Stimulated activated CD8-positive, alpha-beta memory T cell treated with anti-CD3 and anti-CD28 coated beads, Interleukin-12 subunit alpha, Interleukin-12 subunit beta, amount 100 ng/mL, for 4 hours (primary cell): ENCODE measurements around the gene TET1.
"Not testable (repeated sequence)": the region's sequence is repeated elsewhere in the genome, so short reads cannot be mapped to it uniquely, and the experiment has no call there.

Source experiments
- DNase-seq: peaks from one replicate; pipeline ENCODE4 v3.0.0-alpha.2; 2020; ENCODE audit warnings: low read depth

Gene TET1

DNA sequence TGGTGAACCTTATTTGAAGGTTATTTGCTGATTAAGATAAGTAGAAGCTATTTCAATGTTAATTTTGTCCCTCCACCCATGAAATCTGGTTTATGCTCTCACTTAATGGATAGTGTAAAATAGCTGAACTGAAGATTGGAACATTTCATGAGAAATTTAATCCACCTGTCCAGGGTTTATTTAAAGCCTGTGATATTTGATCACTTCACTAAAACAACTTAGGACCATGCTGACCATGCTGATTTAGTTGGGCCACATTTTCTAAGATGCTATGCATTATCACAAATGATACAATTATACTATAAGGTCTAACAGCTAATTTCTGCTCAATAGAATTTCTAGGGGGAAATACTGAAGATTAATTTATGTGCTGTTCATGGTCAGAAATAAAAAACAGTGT, 53.8 kb downstream of the TET1 start:
- DNase-seq, result not testable (repeated sequence)

DNA sequence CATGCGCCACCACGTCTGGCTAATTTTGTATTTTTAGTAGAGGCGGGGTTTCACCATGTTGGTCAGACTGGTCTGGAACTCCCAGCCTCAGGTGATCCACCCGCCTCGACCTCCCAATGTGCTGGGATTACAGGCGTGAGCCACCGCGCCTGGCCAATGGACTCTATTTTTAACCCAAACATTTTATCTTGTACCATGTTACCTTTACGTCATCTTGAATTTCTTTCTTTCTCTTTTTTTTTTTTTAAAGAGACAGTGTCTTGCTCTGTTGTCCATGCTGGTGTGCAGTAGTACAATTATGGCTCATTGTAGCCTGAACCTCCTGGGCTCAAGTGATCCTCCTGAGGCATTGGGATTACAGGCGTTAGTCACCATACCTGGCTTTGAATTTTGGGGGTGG, 57.6 kb downstream of the TET1 start:
- not testable (repeated sequence) for DNase-seq

DNA sequence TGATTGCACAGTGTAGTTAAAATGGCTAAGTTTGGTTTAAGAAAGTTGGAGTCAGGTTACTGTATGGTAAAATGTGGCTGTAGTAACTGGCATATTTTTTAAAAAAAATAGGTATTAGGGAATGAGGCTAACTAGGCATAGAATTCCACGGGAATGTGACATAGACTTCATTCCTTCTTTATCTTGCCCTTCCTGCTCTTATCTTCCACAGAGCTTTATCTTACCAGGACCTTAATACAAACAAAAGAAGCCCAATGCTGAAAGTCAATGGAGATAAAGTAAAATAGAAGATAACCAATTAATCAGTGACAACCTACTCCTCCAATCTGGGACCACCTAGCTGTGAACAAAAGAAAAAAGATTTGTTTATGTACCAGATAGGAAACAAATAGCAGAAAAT, 58.1 kb downstream of the TET1 start:
- DNase-seq, result no peak

GRCh38 chr10:68619595-68619994, 59.5 kb downstream of the TET1 start:
- no peak for DNase-seq

- no peak for DNase-seq
These were observed 65.3 kb downstream of the TET1 start for GRCh38 chr10:68625316-68625921.

- DNase-seq, result no peak
These were observed 68.5 kb downstream of the TET1 start for GRCh38 chr10:68628576-68629127.

DNA sequence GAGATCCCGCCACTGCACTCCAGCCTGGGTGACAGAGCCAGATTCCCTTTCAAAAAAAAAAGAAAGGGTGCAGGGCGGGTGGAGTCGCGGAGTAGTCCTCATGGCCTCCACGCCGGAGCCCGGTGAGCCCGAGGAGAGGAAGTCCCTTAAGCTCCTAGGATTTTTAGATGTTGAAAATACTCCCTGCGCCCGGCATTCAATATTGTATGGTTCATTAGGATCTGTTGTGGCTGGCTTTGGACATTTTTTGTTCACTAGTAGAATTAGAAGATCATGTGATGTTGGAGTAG, 72.1 kb downstream of the TET1 start:
- not testable (repeated sequence) for DNase-seq

DNA sequence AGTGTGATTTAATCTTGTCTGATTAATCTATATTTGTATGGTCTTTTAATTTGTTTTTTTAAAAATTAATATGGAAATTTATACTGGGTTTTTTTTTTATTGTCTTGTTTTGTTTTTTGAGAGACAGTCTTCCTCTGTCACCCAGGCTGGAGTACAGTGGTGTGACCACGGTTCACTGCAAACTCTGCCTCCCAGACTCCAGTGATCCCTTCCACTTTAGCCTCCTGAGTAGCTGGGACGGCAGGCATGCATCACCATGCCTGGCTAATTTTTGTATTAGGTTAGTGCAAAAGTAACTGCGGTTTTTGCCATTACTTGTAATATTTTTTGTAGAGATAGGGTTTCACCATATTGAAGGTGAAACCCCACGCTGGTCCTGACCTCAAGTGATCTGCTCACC, 73.1 kb downstream of the TET1 start:
- no peak for DNase-seq

DNA sequence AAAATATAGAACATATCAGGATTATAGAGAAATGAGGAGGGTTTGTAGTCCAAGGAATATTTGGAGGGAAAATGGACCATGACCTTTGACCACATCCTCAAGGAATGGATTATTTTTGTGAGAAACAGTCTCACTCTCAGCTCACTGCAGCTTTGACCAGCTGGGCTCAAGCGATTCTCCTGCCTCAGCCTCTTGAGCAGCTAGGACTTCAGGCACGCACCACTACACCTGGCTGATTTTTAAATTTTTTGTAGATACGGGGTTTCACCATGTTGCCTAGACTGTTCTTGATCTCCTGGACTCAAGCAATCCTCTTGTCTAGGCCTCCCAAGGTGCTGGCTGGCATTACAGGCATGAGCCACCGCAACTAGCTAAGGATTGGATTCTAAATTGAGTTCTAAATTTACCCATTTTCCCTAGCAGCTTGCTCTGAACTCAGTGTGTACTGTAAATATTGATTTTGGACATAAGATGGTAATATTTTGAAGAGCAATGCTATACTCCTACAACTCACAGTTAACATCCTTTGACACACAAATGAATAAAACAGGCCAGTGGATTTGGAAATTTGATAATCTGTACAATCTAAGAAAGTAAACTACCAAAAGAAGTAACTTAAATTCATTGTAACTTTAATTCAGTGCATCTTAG, 73.8 kb downstream of the TET1 start:
- DNase-seq, result no peak

GRCh38 chr10:68636335-68636734, 76.2 kb downstream of the TET1 start:
- no peak for DNase-seq

GRCh38 chr10:68643550-68643949, 83.4 kb downstream of the TET1 start:
- not testable (repeated sequence) for DNase-seq

- no peak for DNase-seq
These were observed 87.7 kb downstream of the TET1 start for GRCh38 chr10:68647672-68648341.

DNA sequence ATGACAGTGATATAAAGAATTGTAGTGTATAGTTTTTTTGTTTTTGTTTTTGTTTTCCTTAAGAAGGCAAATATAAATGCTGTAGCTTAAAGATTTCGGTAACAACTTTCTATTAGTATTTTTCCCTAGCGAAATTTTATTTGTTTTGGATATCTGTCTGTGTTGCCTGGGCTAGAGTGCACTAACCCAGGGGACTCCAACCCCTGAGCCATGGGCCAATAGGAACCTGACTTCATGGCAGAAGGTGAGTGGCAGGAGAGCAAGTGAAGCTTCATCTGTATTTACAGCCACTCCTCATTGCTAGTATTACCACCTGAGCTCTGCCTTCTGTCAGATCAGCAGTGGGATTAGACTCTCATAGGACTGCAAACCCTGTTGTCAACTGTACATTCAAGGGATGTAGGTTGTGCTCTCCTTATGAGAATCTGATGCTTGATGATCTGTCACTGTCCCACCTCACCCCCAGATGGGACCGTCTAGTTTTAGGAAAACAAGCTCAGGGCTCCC, 95.5 kb downstream of the TET1 start:
- no peak for DNase-seq

- no peak for DNase-seq
These were observed 105.7 kb downstream of the TET1 start for GRCh38 chr10:68665841-68666240.

GRCh38 chr10:68666280-68666760, 106.2 kb downstream of the TET1 start:
- no peak for DNase-seq

GRCh38 chr10:68668231-68668630, 108.1 kb downstream of the TET1 start:
- no peak for DNase-seq

DNA sequence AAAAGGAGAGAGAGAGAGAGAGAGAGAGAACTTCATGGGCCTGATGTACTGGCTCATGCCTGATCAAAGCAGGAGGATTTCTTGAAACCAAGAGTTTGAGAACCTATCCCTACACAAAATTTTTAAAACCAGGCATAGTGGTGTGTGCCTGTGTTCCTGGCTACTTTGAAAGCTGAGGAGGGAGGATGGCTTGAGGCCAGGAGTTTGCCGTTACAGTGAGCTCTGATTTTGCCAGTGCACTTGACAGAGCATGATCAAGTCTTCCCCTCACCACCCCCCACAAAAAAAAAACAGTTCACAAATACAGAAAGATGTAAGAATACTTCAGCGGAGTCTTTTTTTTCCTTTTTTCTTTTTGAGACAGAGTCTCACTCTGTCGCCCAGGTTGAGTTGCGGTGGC, 108.8 kb downstream of the TET1 start:
- no peak for DNase-seq

DNA sequence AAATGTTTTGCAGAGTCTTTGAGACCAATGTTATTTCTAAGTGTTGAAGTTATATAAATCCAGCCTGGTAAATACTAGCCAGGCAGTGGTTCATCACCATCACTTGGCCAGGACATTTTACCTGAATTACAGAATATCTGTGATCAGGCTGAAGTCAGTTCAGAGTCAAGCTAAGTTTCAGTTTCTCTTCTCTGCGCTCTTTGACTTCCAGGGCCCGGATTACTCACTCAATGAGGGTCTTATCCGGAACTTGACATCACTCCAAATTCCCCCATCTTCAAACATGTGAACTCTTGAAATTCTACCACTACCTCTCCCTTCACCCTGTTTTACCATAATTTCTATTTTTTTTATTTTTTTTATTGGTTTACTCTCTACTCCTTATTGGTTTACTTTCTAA, 124.3 kb downstream of the TET1 start:
- no peak for DNase-seq

DNA sequence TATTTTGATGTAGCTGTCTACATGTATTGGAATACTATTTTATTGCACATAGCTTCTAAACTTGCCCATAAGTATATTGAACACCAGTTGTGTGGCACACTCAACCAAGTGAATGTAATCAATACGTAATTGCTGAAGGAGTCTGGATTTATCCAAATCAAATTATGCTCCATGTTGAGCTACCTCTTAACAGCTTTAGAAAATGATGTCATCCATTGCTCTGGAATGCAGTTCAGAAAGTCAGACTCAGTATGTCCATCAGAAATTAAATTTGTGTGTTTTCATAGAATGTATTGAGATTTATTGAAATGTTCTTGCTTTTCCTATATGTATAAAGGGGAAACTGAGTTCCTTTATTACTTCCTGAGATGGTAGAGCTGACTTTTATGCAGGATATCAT, 135.9 kb downstream of the TET1 start:
- DNase-seq, result no peak

- DNase-seq, result no peak
These were observed 137.0 kb downstream of the TET1 start for GRCh38 chr10:68697106-68697505.

- DNase-seq, result no peak
These were observed 140.1 kb downstream of the TET1 start for GRCh38 chr10:68700197-68700596.

DNA sequence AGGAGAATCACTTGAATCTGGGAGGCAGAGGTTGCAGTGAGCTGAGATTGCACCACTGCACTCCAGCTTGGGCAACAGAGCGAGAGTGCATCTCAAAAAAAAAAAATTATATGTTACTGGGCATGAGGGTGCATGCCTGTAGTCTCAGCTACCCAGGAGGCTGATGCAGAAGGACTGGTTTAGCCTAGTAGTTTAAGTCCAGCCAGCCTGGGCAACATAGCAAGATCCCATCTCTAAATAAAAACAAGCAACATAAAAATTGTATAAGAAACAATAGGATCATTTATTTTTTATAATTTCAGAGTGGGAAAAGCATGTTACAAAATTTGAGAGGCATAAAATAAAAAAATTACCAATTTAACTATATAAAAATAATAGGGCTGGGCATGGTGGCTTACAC, 145.4 kb downstream of the TET1 start:
- no peak for DNase-seq

DNA sequence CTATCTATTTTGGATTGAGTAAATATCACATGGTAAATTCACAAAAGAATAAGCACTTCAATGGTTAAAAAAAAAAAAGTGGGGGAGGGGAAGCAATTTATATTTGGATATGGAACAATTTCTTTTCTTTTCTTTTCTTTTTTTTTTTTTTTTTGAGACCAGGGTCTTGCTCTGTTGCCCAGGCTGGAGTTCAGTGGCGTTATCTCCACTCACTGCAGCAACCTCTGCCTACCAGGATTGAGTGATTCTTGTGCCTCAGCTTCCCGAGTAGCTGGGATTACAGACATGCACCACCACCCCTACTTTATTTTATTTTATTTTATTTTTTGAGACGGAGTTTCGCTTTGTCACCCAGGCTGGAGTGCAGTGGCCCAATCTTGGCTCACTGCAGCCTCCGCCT, 148.8 kb downstream of the TET1 start:
- not testable (repeated sequence) for DNase-seq
